ENCODE data around the gene GUF1. TPM values are rescaled to one million over a fixed set of nuclear protein-coding genes. Genes with fewer than 3 reads are reported as not detected.

GUF1 gene
- total RNA-seq, 2 donors from 2014 or later: 42.8 to 43.7 TPM

- WGBS, 2 experiments (ENCODE audit: insufficient coverage in 1 of 2, insufficient read length in 1 of 2): 86 to 90% methylated on average over 8 of the region's 8 CpGs
- Histone ChIP-seq H3K9ac (ENCODE audit: extremely low read depth, low read length, poor library complexity, severe bottlenecking) (no peak overlapping the region), H3K4me1 (ENCODE audit: control insufficient read depth, insufficient read depth, low read length) (no peaks in the 10 kb centered on the region), H3K27ac (ENCODE audit: low read depth, low read length) (no peak overlapping the region), H3K9me3 (ENCODE audit: control insufficient read depth, low read length) (no peaks in the 10 kb centered on the region), H3K4me3 (ENCODE audit: low read length) (no peak overlapping the region), H3K27me3 (ENCODE audit: control insufficient read depth, insufficient read depth, low read length, poor library complexity, severe bottlenecking) (peaks cover 20% of the 10 kb centered on the region), H3K36me3 (ENCODE audit: control insufficient read depth, insufficient read depth, low read length) (no peaks in the 10 kb centered on the region)
- H3K27me3 Mint-ChIP-seq (ENCODE audit: insufficient read depth): peaks cover 2% of the 10 kb centered on the region
- H3K27ac Mint-ChIP-seq: no peak overlapping the region
- no peaks in the 10 kb centered on the region for H3K4me1 Mint-ChIP-seq
- no peak for TF ChIP-seq CTCF (conservative IDR thresholded peaks at IDR 0.05)
- no peak overlapping the region for H3K4me3 Mint-ChIP-seq
- no peaks in the 10 kb centered on the region for H3K36me3 Mint-ChIP-seq (ENCODE audit: low read depth)
- H3K9me3 Mint-ChIP-seq: no peaks in the 10 kb centered on the region
- no peak for DNase-seq
These were observed 45.5 kb upstream of the GUF1 start for GRCh38 chr4:44632733-44633132.

- H3K27ac Mint-ChIP-seq: no peak overlapping the region
- 82 to 92% methylated on average over 2 to 4 of the region's 4 CpGs for WGBS, 2 experiments (ENCODE audit: insufficient coverage in 1 of 2, insufficient read length in 1 of 2)
- Histone ChIP-seq H3K27me3 (ENCODE audit: control insufficient read depth, insufficient read depth, low read length, poor library complexity, severe bottlenecking) (peaks cover 8% of the 10 kb centered on the region), H3K36me3 (ENCODE audit: control insufficient read depth, insufficient read depth, low read length) (no peaks in the 10 kb centered on the region), H3K4me3 (ENCODE audit: low read length) (no peak overlapping the region), H3K9ac (ENCODE audit: extremely low read depth, low read length, poor library complexity, severe bottlenecking) (no peak overlapping the region), H3K4me1 (ENCODE audit: control insufficient read depth, insufficient read depth, low read length) (no peaks in the 10 kb centered on the region), H3K27ac (ENCODE audit: low read depth, low read length) (no peak overlapping the region), H3K9me3 (ENCODE audit: control insufficient read depth, low read length) (peaks cover 7% of the 10 kb centered on the region)
- no peaks in the 10 kb centered on the region for H3K4me1 Mint-ChIP-seq
- no peak for DNase-seq
- H3K4me3 Mint-ChIP-seq: no peak overlapping the region
- H3K36me3 Mint-ChIP-seq (ENCODE audit: low read depth): no peaks in the 10 kb centered on the region
- TF ChIP-seq CTCF (conservative IDR thresholded peaks at IDR 0.05): no peak
- H3K9me3 Mint-ChIP-seq: peaks cover 5% of the 10 kb centered on the region
- no peaks in the 10 kb centered on the region for H3K27me3 Mint-ChIP-seq (ENCODE audit: insufficient read depth)
These were observed 40.1 kb upstream of the GUF1 start for GRCh38 chr4:44638091-44638490.

- Histone ChIP-seq H3K27me3 (ENCODE audit: control insufficient read depth, insufficient read depth, low read length, poor library complexity, severe bottlenecking) (no peaks in the 10 kb centered on the region), H3K9ac (ENCODE audit: extremely low read depth, low read length, poor library complexity, severe bottlenecking) (no peak overlapping the region), H3K4me1 (ENCODE audit: control insufficient read depth, insufficient read depth, low read length) (no peaks in the 10 kb centered on the region), H3K9me3 (ENCODE audit: control insufficient read depth, low read length) (peaks cover 23% of the 10 kb centered on the region), H3K27ac (ENCODE audit: low read depth, low read length) (no peak overlapping the region), H3K4me3 (ENCODE audit: low read length) (no peak overlapping the region), H3K36me3 (ENCODE audit: control insufficient read depth, insufficient read depth, low read length) (no peaks in the 10 kb centered on the region)
- Mint-ChIP-seq H3K9me3 (peaks cover 23% of the 10 kb centered on the region), H3K36me3 (ENCODE audit: low read depth) (no peaks in the 10 kb centered on the region), H3K4me1 (no peaks in the 10 kb centered on the region), H3K27me3 (ENCODE audit: insufficient read depth) (no peaks in the 10 kb centered on the region), H3K4me3 (no peak overlapping the region), H3K27ac (no peak overlapping the region)
- WGBS, 2 experiments (ENCODE audit: insufficient coverage in 1 of 2, insufficient read length in 1 of 2): 83 to 93% methylated on average over 1 of the region's 1 CpG
- DNase-seq: no peak
- no peak for TF ChIP-seq CTCF (conservative IDR thresholded peaks at IDR 0.05)
These were observed 32.1 kb upstream of the GUF1 start for GRCh38 chr4:44646151-44646550.

Measured in endodermal cell (in vitro differentiated cells).